Tibial nerve (tissue), 4 donors: ENCODE measurements around the gene GADD45A. TPM values are rescaled to one million over a fixed set of nuclear protein-coding genes. Genes with fewer than 3 reads are reported as not detected.

Experiments used
- DNase-seq, 2 donors: peaks; one replicate each; pipeline ENCODE4 v3.0.0-alpha.2; 2019; ENCODE audit warnings: low spot score in 2 of 2
- H3K27ac ChIP-seq, 4 donors: fragments of 200-600 bp; sonication (generic) in 3 of 4; one replicate each; pipeline ENCODE4 v1.5.1; 2017 to 2019; ENCODE audit warnings: mild to moderate bottlenecking in 1 of 4
- H3K27me3 ChIP-seq, 2 donors: fragments of 200-600 bp; sonication (generic) in 1 of 2; one replicate each; pipeline versions ENCODE4 v1.5.1 to v1.6.0; 2017 to 2019
- H3K36me3 ChIP-seq, 3 donors: fragments of 200-600 bp; sonication (generic); one replicate each; pipeline ENCODE4 v1.5.1; 2018 to 2019
- H3K4me1 ChIP-seq, 4 donors: fragments of 200-600 bp; sonication (generic) in 3 of 4; one replicate each; pipeline ENCODE4 v1.5.1; 2017 to 2019
- H3K4me3 ChIP-seq, 4 donors: fragments of 200-600 bp; sonication (generic) in 3 of 4; one replicate each; pipeline ENCODE4 v1.5.1; 2017 to 2019; ENCODE audit warnings: mild to moderate bottlenecking in 1 of 4, moderate library complexity in 1 of 4
- H3K9me3 ChIP-seq, 4 donors: fragments of 200-600 bp; sonication (generic) in 3 of 4; one replicate each; pipeline ENCODE4 v1.5.1; 2017 to 2019
- EP300 ChIP-seq, 2 donors: sonication (generic); formaldehyde crosslinking; IDR thresholded peaks; one replicate each; pipeline ENCODE4 v1.6.1; 2017; ENCODE audit warnings: antibody characterized with exemption in 2 of 2, mild to moderate bottlenecking in 1 of 2
- POLR2A ChIP-seq, 2 donors: fragments of 450-650 bp; IDR thresholded peaks; one replicate each; pipeline ENCODE4 v1.6.1; 2017; ENCODE audit warnings: antibody characterized with exemption in 2 of 2, mild to moderate bottlenecking in 2 of 2, moderate library complexity in 2 of 2
- WGBS, 2 donors: methylation state at CpG; one replicate each; pipeline ENCODE4 v1.1.5; 2018; 5-methylcytosine and 5-hydroxymethylcytosine counted together
- total RNA-seq, 4 donors: library from RNA; depleted of rRNA; stranded (reverse); fragments of >200 nt; gene quantifications; one replicate each; pipeline ENCODE4 v1.1.0, GENCODE V29; 2016
- TF ChIP-seq, protein P1 (sequence below), 5 experiments: fragments of 200-600 bp in 3 of 5; fragments of 450-650 bp in 2 of 5; sonication (generic) in 3 of 5; IDR thresholded peaks; one replicate each; pipeline ENCODE4 v1.5.1; 2016 to 2019; ENCODE audit warnings: antibody characterized with exemption in 5 of 5, mild to moderate bottlenecking in 3 of 5, moderate library complexity in 2 of 5

Gene GADD45A
- total RNA-seq, 4 donors from 2014 or later, result 53.1 to 95.4 (median 72.9) TPM

GRCh38 chr1:67695963-67696362, 11.0 kb downstream of the GADD45A start:
- Histone ChIP-seq H3K9me3 (no peaks in the 10 kb centered on the region), H3K36me3 (no peaks in the 10 kb centered on the region), H3K4me3 (no peak overlapping the region), H3K27me3 (no peaks in the 10 kb centered on the region), H3K27ac (no peak overlapping the region), H3K4me1 (no peaks in the 10 kb centered on the region)
- TF ChIP-seq, protein P1, sequence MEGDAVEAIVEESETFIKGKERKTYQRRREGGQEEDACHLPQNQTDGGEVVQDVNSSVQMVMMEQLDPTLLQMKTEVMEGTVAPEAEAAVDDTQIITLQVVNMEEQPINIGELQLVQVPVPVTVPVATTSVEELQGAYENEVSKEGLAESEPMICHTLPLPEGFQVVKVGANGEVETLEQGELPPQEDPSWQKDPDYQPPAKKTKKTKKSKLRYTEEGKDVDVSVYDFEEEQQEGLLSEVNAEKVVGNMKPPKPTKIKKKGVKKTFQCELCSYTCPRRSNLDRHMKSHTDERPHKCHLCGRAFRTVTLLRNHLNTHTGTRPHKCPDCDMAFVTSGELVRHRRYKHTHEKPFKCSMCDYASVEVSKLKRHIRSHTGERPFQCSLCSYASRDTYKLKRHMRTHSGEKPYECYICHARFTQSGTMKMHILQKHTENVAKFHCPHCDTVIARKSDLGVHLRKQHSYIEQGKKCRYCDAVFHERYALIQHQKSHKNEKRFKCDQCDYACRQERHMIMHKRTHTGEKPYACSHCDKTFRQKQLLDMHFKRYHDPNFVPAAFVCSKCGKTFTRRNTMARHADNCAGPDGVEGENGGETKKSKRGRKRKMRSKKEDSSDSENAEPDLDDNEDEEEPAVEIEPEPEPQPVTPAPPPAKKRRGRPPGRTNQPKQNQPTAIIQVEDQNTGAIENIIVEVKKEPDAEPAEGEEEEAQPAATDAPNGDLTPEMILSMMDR (IDR thresholded peaks at IDR 0.05), result no peak
- TF ChIP-seq POLR2A (IDR thresholded peaks at IDR 0.05) (no peak), EP300 (IDR thresholded peaks at IDR 0.05) (no peak)
- DNase-seq, result no peak
- WGBS, 2 donors, result 68 to 89% methylated on average over 2 of the region's 2 CpGs

DNA sequence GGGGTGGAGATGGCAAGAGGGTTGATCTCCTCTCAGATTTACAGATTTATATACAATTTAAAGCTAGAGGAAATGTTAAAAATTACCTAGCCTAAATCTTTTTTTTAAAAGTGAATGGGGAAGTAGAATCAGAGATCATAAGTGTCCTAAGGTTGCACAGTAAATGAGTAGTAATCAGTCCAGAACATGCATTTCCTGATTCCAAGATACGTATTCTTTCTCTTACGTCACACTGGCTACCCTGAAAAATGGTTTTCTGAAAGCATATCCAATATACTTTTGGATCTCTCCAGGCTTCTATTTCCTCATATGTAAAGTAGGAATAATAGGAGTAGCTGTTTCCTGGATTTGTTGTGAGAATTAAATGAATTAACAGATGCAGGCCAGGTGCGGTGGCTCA, 11.7 kb downstream of the GADD45A start:
- no peak for DNase-seq
- WGBS, 2 donors, result 79 to 86% methylated on average over 3 of the region's 3 CpGs
- TF ChIP-seq, protein P1 (IDR thresholded peaks at IDR 0.05), result no peak
- TF ChIP-seq POLR2A (IDR thresholded peaks at IDR 0.05) (no peak), EP300 (IDR thresholded peaks at IDR 0.05) (no peak)

GRCh38 chr1:67700220-67700619, 15.2 kb downstream of the GADD45A start:
- DNase-seq, result no peak
- WGBS, 2 donors, result 86 to 92% methylated on average over 4 of the region's 4 CpGs
- Histone ChIP-seq H3K27me3 (no peaks in the 10 kb centered on the region), H3K4me3 (no peak overlapping the region), H3K36me3 (peaks cover 0 to 23% (median 2%) of the 10 kb centered on the region in 3 donors), H3K9me3 (no peaks in the 10 kb centered on the region), H3K27ac (no peak overlapping the region), H3K4me1 (no peaks in the 10 kb centered on the region)
- TF ChIP-seq, protein P1 (IDR thresholded peaks at IDR 0.05), result no peak
- TF ChIP-seq EP300 (IDR thresholded peaks at IDR 0.05) (no peak), POLR2A (IDR thresholded peaks at IDR 0.05) (no peak)

More for the DNA sequence above, 11.7 kb downstream of the GADD45A start:
- no peaks in the 10 kb centered on the region for H3K27me3 ChIP-seq
- H3K36me3 ChIP-seq, result peaks cover 0 to 1% (median 0%) of the 10 kb centered on the region in 3 donors
- H3K9me3 ChIP-seq, result no peaks in the 10 kb centered on the region
- no peak overlapping the region for H3K4me3 ChIP-seq
- no peak overlapping the region for H3K27ac ChIP-seq
- H3K4me1 ChIP-seq, result no peaks in the 10 kb centered on the region

- no peaks in the 10 kb centered on the region for H3K4me1 ChIP-seq
- no peak for DNase-seq
- H3K9me3 ChIP-seq, result no peaks in the 10 kb centered on the region
- H3K4me3 ChIP-seq, result no peak overlapping the region
- peaks cover 0 to 30% (median 4%) of the 10 kb centered on the region in 3 donors for H3K36me3 ChIP-seq
- TF ChIP-seq, protein P1 (IDR thresholded peaks at IDR 0.05), result no peak
- no peak for TF ChIP-seq EP300 (IDR thresholded peaks at IDR 0.05)
- H3K27ac ChIP-seq, result no peak overlapping the region
- no peaks in the 10 kb centered on the region for H3K27me3 ChIP-seq
- WGBS, 2 donors, result 75 to 77% methylated on average over 8 of the region's 8 CpGs
Measured at GRCh38 chr1:67700692-67701410, 15.8 kb downstream of the GADD45A start.

DNA sequence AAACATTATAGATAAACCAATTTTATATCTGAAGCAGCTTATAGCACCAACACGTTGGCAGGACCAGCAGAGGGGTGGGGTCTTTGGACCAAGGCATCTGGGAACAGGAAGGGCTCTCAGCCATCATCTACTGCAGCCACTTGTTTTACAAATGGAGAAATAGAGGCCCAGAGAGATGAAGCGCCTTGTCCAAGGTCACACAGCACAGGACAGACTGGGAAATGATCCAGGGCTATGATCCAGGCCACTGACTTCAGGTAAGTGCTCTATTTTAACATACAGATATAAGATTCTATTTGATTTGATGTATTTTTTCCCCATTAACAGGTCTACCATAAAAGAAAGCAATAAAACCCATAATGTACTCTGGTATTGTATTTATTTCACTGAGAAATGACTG, 16.9 kb downstream of the GADD45A start:
- Histone ChIP-seq H3K4me1 (peaks cover 0 to 8% (median 0%) of the 10 kb centered on the region in 4 donors), H3K36me3 (peaks cover 0 to 40% (median 4%) of the 10 kb centered on the region in 3 donors), H3K27me3 (no peaks in the 10 kb centered on the region), H3K9me3 (no peaks in the 10 kb centered on the region), H3K4me3 (no peak overlapping the region), H3K27ac (no peak overlapping the region)
- no peak for DNase-seq
- TF ChIP-seq, protein P1 (IDR thresholded peaks at IDR 0.05), result no peak
- TF ChIP-seq POLR2A (IDR thresholded peaks at IDR 0.05) (no peak), EP300 (IDR thresholded peaks at IDR 0.05) (no peak)
- WGBS, 2 donors, result 82% methylated on average over 2 of the region's 2 CpGs
